T-cell (primary cell): Measurements from ENCODE around the gene AKR7A2. TPM values are rescaled to one million over a fixed set of nuclear protein-coding genes. Genes with fewer than 3 reads are reported as not detected.

Experiments used
- ATAC-seq, 4 experiments: fragments of 200-7000 bp in 3 of 4; fragments of 150-1000 bp in 1 of 4; cut with Tn5 transposase; replicated peaks in 1 of 4; 1 replicate in 3 of 4; 2 replicates in 1 of 4; pipeline ENCODE4 v1.10.0; 2021; ENCODE audit warnings: moderate library complexity in 3 of 4, mild to moderate bottlenecking in 2 of 4, moderate number of reproducible peaks in 1 of 4
- CTCF ChIA-PET, 2 donors: fragments of 300-600 bp; sonication (Branson Sonifier 250); formaldehyde crosslinking; loops; one replicate each; lab custom pipeline; 2022; ENCODE audit warnings: antibody characterized with exemption in 2 of 2; lab: Charles Lee
- POLR2A ChIA-PET, 2 donors: fragments of 300-600 bp; sonication (Branson Sonifier 250); formaldehyde crosslinking; loops; one replicate each; lab custom pipeline; 2022; ENCODE audit warnings: antibody characterized with exemption in 2 of 2; lab: Charles Lee
- DNase-seq, 35 experiments: peaks; one replicate each; pipeline versions ENCODE4 v3.0.0 to v3.0.0-alpha.2; 2013 to 2023
- H3K27ac ChIP-seq: one replicate; pipeline ENCODE4 v1.5.1; 2013; ENCODE audit warnings: low read length
- H3K27me3 ChIP-seq, 2 experiments: replicated peaks in 1 of 2; 1 replicate in 1 of 2; 2 replicates in 1 of 2; pipeline versions ENCODE4 v1.6.1 to v1.7.0; 2013; ENCODE audit warnings: low read length in 1 of 2, mixed read lengths in 1 of 2; ENCODE audit not compliant: control insufficient read depth in 2 of 2, insufficient read depth in 2 of 2; ENCODE audit errors: extremely low read depth in 1 of 2
- H3K36me3 ChIP-seq, 2 donors: 1 replicate in 1 of 2; 2 replicates in 1 of 2; pipeline versions ENCODE4 v1.6.1 to v1.7.0; 2013; ENCODE audit warnings: low read length in 1 of 2; ENCODE audit not compliant: control insufficient read depth in 2 of 2, insufficient read depth in 1 of 2; ENCODE audit errors: extremely low read depth in 1 of 2
- H3K4me1 ChIP-seq, 2 experiments: 1 replicate in 1 of 2; 2 replicates in 1 of 2; pipeline versions ENCODE4 v1.6.1 to v1.7.0; 2013; ENCODE audit warnings: low read length in 2 of 2, mixed read lengths in 1 of 2; ENCODE audit not compliant: insufficient read depth in 2 of 2, control insufficient read depth in 1 of 2; ENCODE audit errors: extremely low read depth in 1 of 2
- H3K4me3 ChIP-seq, 2 donors: 1 replicate in 1 of 2; 2 replicates in 1 of 2; pipeline versions ENCODE4 v1.5.1 to v1.7.0; 2013; ENCODE audit warnings: mild to moderate bottlenecking in 2 of 2, low read length in 1 of 2, moderate library complexity in 1 of 2; ENCODE audit not compliant: control insufficient read depth in 1 of 2; ENCODE audit errors: extremely low read depth in 1 of 2
- H3K9me3 ChIP-seq: 2 replicates; pipeline ENCODE4 v1.7.0; 2013
- H3K27ac Mint-ChIP-seq, 2 donors: one replicate each; pipeline ENCODE4 v1.8.0; 2020 to 2021; ENCODE audit warnings: mild to moderate bottlenecking in 2 of 2, mixed read lengths in 2 of 2
- H3K27me3 Mint-ChIP-seq, 2 donors: one replicate each; pipeline ENCODE4 v1.8.0; 2021 to 2022; ENCODE audit warnings: mixed read lengths in 2 of 2
- H3K36me3 Mint-ChIP-seq: one replicate; pipeline ENCODE4 v1.8.0; 2021; ENCODE audit warnings: mixed read lengths
- H3K4me1 Mint-ChIP-seq, 3 donors: one replicate each; pipeline ENCODE4 v1.8.0; 2020 to 2022; ENCODE audit warnings: mixed read lengths in 3 of 3, mild to moderate bottlenecking in 1 of 3
- H3K4me3 Mint-ChIP-seq, 3 donors: one replicate each; pipeline ENCODE4 v1.8.0; 2020 to 2022; ENCODE audit warnings: mild to moderate bottlenecking in 3 of 3, mixed read lengths in 3 of 3, moderate library complexity in 3 of 3
- H3K9me3 Mint-ChIP-seq, 3 donors: one replicate each; pipeline ENCODE4 v1.8.0; 2020 to 2022; ENCODE audit warnings: mixed read lengths in 3 of 3
- WGBS: methylation state at CpG from one replicate; pipeline ENCODE4 v1.1.5; 2013; ENCODE audit warnings: missing lambda C conversion rate; ENCODE audit not compliant: insufficient coverage; 5-methylcytosine and 5-hydroxymethylcytosine counted together
- total RNA-seq, 35 experiments: library from RNA in 6 of 35; stranded (reverse) in 6 of 35; fragments of 120-200 nt in 1 of 35; gene quantifications; one replicate each; pipeline versions ENCODE4 v1.2.1 to v1.2.4 and lab custom pipeline; 2013 to 2026

The AKR7A2 gene
- total RNA-seq, 5 donors from 2014 or later (not counting 1 experiment from before 2014, with no cell fraction given): 20.8 to 35.4 (median 32.0) TPM

- POLR2A ChIA-PET: no interaction called here
- Histone ChIP-seq H3K27ac (no peak overlapping the region), H3K27me3 (no peaks in the 10 kb centered on the region), H3K4me3 (no peak overlapping the region), H3K4me1 (peaks cover 0 to 11% of the 10 kb centered on the region in 2 experiments), H3K9me3 (no peaks in the 10 kb centered on the region), H3K36me3 (peaks cover 48 to 75% of the 10 kb centered on the region in 2 donors)
- DNase-seq (no peak), ATAC-seq (no peak)
- Mint-ChIP-seq H3K27ac (no peak overlapping the region), H3K27me3 (no peaks in the 10 kb centered on the region), H3K36me3 (peaks cover 48% of the 10 kb centered on the region), H3K9me3 (no peaks in the 10 kb centered on the region), H3K4me3 (no peak overlapping the region), H3K4me1 (peaks cover 0 to 7% (median 6%) of the 10 kb centered on the region in 3 donors)
- WGBS: 97% methylated on average over 23 of the region's 27 CpGs
- CTCF ChIA-PET: interaction anchor here (0.6 to 1.0 kb wide), 5 partner anchors 20 to 331 kb away, joined by 3 to 6 read pairs (median 3); no protein-coding TSS in a partner anchor
Measured at GRCh38 chr1:19342062-19342750, 30.3 kb upstream of the AKR7A2 start.

- POLR2A ChIA-PET: no interaction called here
- H3K36me3 ChIP-seq: peaks cover 45 to 72% of the 10 kb centered on the region in 2 donors
- H3K27me3 ChIP-seq: no peaks in the 10 kb centered on the region
- ATAC-seq: peak; percentile 65 to 78 (median 70)
- 71% methylated on average over 24 of the region's 25 CpGs for WGBS
- H3K4me1 ChIP-seq: peaks cover 0 to 11% of the 10 kb centered on the region in 2 experiments
- DNase-seq: peak; percentile 37 to 83 (median 66)
- Mint-ChIP-seq H3K4me3 (no peak overlapping the region), H3K27ac (peak overlapping the region in 1 of 2 donors; percentile 52), H3K9me3 (no peaks in the 10 kb centered on the region), H3K36me3 (peaks cover 48% of the 10 kb centered on the region), H3K27me3 (no peaks in the 10 kb centered on the region), H3K4me1 (peaks cover 0 to 7% (median 6%) of the 10 kb centered on the region in 3 donors)
- H3K4me3 ChIP-seq: no peak overlapping the region
- H3K9me3 ChIP-seq: no peaks in the 10 kb centered on the region
- CTCF ChIA-PET: interaction anchor here (0.6 to 1.0 kb wide), 6 partner anchors 15 to 364 kb away, joined by 3 to 6 read pairs (median 3); no protein-coding TSS in a partner anchor
- H3K27ac ChIP-seq: no peak overlapping the region
Measured at GRCh38 chr1:19341201-19342061, 29.5 kb upstream of the AKR7A2 start.

GRCh38 chr1:19340387-19340937, 28.5 kb upstream of the AKR7A2 start:
- peak overlapping the region in 1 of 2 donors; percentile 49 for H3K27ac Mint-ChIP-seq
- POLR2A ChIA-PET: no interaction called here

GRCh38 chr1:19339214-19339861, 27.4 kb upstream of the AKR7A2 start:
- peaks cover 33 to 54% of the 10 kb centered on the region in 2 donors for H3K36me3 ChIP-seq
- H3K9me3 Mint-ChIP-seq: no peaks in the 10 kb centered on the region
- no peaks in the 10 kb centered on the region for H3K27me3 Mint-ChIP-seq
- ATAC-seq (no peak), DNase-seq (no peak)
- H3K9me3 ChIP-seq: no peaks in the 10 kb centered on the region
- no peak overlapping the region for H3K4me3 Mint-ChIP-seq
- no peak overlapping the region for H3K4me3 ChIP-seq
- H3K4me1 Mint-ChIP-seq: peaks cover 0 to 7% (median 6%) of the 10 kb centered on the region in 3 donors
- WGBS: 97% methylated on average over 18 of the region's 19 CpGs
- peaks cover 0 to 11% of the 10 kb centered on the region in 2 experiments for H3K4me1 ChIP-seq
- H3K27me3 ChIP-seq: no peaks in the 10 kb centered on the region
- H3K27ac ChIP-seq: no peak overlapping the region
- ChIA-PET POLR2A (no interaction called here), CTCF (interaction anchor here in 1 of 2 donors (0.5 to 0.6 kb wide), 2 partner anchors 73 to 1705 kb away, joined by 3 read pairs; no protein-coding TSS in a partner anchor)
- H3K36me3 Mint-ChIP-seq: peaks cover 34% of the 10 kb centered on the region
- no peak overlapping the region for H3K27ac Mint-ChIP-seq

More at GRCh38 chr1:19340387-19340937, 28.5 kb upstream of the AKR7A2 start:
- Histone ChIP-seq H3K27me3 (no peaks in the 10 kb centered on the region), H3K36me3 (peaks cover 41 to 66% of the 10 kb centered on the region in 2 donors), H3K4me1 (peaks cover 0 to 11% of the 10 kb centered on the region in 2 experiments), H3K4me3 (no peak overlapping the region), H3K27ac (no peak overlapping the region), H3K9me3 (no peaks in the 10 kb centered on the region)
- ATAC-seq: no peak
- H3K9me3 Mint-ChIP-seq: no peaks in the 10 kb centered on the region
- peaks cover 0 to 7% (median 6%) of the 10 kb centered on the region in 3 donors for H3K4me1 Mint-ChIP-seq
- no peak overlapping the region for H3K4me3 Mint-ChIP-seq
- CTCF ChIA-PET: interaction anchor here in 1 of 2 donors (0.8 kb wide), 1 partner anchor 14 kb away, joined by 3 read pairs; no protein-coding TSS in a partner anchor
- no peaks in the 10 kb centered on the region for H3K27me3 Mint-ChIP-seq
- H3K36me3 Mint-ChIP-seq: peaks cover 43% of the 10 kb centered on the region
- 96% methylated on average over 10 of the region's 14 CpGs for WGBS
- no peak for DNase-seq

GRCh38 chr1:19338323-19338762, 26.4 kb upstream of the AKR7A2 start:
- Mint-ChIP-seq H3K27me3 (no peaks in the 10 kb centered on the region), H3K36me3 (peaks cover 32% of the 10 kb centered on the region), H3K4me1 (peaks cover 0 to 7% (median 6%) of the 10 kb centered on the region in 3 donors), H3K4me3 (no peak overlapping the region), H3K27ac (no peak overlapping the region), H3K9me3 (no peaks in the 10 kb centered on the region)
- H3K4me3 ChIP-seq: no peak overlapping the region
- ATAC-seq (no peak), DNase-seq (no peak)
- 97% methylated on average over 22 of the region's 27 CpGs for WGBS
- H3K36me3 ChIP-seq: peaks cover 33 to 45% of the 10 kb centered on the region in 2 donors
- ChIA-PET POLR2A (no interaction called here), CTCF (interaction anchor here in 1 of 2 donors (0.5 kb wide), 1 partner anchor 186 kb away, joined by 3 read pairs; no protein-coding TSS in a partner anchor)
- H3K4me1 ChIP-seq: peaks cover 0 to 11% of the 10 kb centered on the region in 2 experiments
- no peaks in the 10 kb centered on the region for H3K27me3 ChIP-seq
- no peaks in the 10 kb centered on the region for H3K9me3 ChIP-seq
- no peak overlapping the region for H3K27ac ChIP-seq
